ENCODE measurements around the gene NDUFAF5.

NDUFAF5 gene

DNA sequence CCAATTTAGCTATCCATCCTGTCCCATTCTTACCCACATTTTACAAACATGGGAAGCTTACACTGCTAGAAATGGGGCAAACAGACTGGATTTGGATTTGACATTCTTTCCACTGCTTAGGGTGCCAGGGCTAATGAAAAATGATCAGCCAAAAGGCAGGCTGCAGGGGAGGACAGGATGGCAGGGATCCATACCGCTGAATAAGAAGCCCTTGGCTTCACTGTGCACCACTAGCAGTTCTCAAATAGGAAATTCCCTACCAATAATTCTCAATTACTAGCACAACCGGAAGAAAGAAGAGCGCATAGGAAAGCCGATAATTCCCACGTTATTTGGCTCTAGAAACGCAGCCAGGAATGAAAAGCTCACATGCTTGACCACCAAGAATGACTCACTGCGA lies 73.1 kb downstream of the NDUFAF5 start:
- DNase-seq (ENCODE audit: low spot score) = no peak
- no peak overlapping the region for H3K27ac Mint-ChIP-seq
- H3K9me3 Mint-ChIP-seq = no peaks in the 10 kb centered on the region
- no peaks in the 10 kb centered on the region for H3K36me3 Mint-ChIP-seq (ENCODE audit: low read depth)
- no peak overlapping the region for H3K4me3 Mint-ChIP-seq
- H3K4me1 Mint-ChIP-seq (ENCODE audit: low read depth) = no peaks in the 10 kb centered on the region
- no peaks in the 10 kb centered on the region for H3K27me3 Mint-ChIP-seq (ENCODE audit: low read depth)

DNA sequence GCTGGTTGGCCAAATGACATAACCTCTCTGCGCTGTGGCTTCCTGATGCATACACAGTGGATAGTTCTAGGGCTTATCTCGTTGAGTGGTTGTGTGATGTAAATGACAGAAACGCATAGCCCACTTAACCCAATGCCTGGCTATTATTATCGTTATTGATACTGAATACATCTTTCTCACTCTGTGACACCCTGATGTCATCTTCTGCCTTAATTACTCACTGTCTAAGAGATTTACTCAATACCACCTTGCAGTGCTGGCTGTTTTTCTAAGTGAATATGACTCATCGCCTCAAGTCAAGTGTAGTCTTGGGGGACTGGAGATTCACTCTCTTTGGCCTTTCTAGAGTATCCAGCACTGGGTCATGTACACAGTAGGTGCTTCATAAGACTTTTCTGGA lies 73.6 kb downstream of the NDUFAF5 start:
- Mint-ChIP-seq H3K4me3 (no peak overlapping the region), H3K27me3 (ENCODE audit: low read depth) (no peaks in the 10 kb centered on the region), H3K9me3 (no peaks in the 10 kb centered on the region), H3K36me3 (ENCODE audit: low read depth) (no peaks in the 10 kb centered on the region), H3K27ac (no peak overlapping the region), H3K4me1 (ENCODE audit: low read depth) (no peaks in the 10 kb centered on the region)
- DNase-seq (ENCODE audit: low spot score) = no peak

DNA sequence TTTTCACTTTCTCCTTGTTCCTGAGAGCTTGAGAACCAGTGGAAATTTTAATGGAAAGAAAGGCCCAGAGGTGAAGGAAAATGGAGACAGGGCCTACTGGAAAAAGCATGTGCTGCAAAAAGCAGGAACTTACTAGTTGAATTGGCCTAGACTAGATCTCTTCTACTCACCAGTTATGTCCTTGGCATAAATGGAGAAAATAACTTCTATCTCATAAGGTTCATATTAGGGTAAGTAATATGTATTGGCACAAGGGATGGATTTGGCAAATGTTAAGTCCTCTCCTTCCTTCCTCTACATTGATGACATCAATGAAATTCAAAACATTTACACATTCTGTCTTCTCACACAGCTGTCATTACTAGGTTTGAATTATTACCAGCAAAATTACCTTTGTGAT lies 74.0 kb downstream of the NDUFAF5 start:
- Mint-ChIP-seq H3K27ac (no peak overlapping the region), H3K4me3 (no peak overlapping the region), H3K4me1 (ENCODE audit: low read depth) (no peaks in the 10 kb centered on the region), H3K9me3 (no peaks in the 10 kb centered on the region), H3K27me3 (ENCODE audit: low read depth) (no peaks in the 10 kb centered on the region), H3K36me3 (ENCODE audit: low read depth) (no peaks in the 10 kb centered on the region)
- no peak for DNase-seq (ENCODE audit: low spot score)

- Mint-ChIP-seq H3K27ac (no peak overlapping the region), H3K4me1 (ENCODE audit: low read depth) (no peaks in the 10 kb centered on the region), H3K4me3 (no peak overlapping the region), H3K9me3 (no peaks in the 10 kb centered on the region), H3K36me3 (ENCODE audit: low read depth) (no peaks in the 10 kb centered on the region), H3K27me3 (ENCODE audit: low read depth) (no peaks in the 10 kb centered on the region)
- DNase-seq (ENCODE audit: low spot score) = no peak
These were observed 77.4 kb downstream of the NDUFAF5 start for GRCh38 chr20:13862245-13862644.

DNA sequence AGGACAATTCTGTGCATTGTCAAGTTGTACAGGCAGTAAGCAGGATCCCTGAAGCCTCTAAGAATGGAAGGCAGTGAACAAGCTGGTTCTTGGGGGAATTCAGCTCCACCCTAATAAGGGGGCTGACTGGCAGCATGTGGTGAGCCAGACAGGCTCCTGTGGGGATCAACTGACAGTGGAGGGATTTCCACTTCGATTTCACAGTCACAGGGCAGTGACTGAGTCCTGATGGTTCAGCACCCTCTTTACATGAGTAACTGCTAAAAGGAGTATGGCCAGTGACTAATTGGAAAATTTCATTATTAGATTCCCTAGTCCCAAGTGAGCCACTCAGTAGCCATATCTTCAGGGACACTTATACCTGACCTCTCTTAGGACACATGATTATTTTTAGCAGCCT lies 78.4 kb downstream of the NDUFAF5 start:
- Mint-ChIP-seq H3K9me3 (no peaks in the 10 kb centered on the region), H3K27me3 (ENCODE audit: low read depth) (no peaks in the 10 kb centered on the region), H3K4me3 (no peak overlapping the region), H3K4me1 (ENCODE audit: low read depth) (no peaks in the 10 kb centered on the region), H3K27ac (no peak overlapping the region), H3K36me3 (ENCODE audit: low read depth) (no peaks in the 10 kb centered on the region)
- DNase-seq (ENCODE audit: low spot score) = no peak

- no peak for DNase-seq (ENCODE audit: low spot score)
- no peaks in the 10 kb centered on the region for H3K27me3 Mint-ChIP-seq (ENCODE audit: low read depth)
- no peak overlapping the region for H3K4me3 Mint-ChIP-seq
- H3K4me1 Mint-ChIP-seq (ENCODE audit: low read depth) = no peaks in the 10 kb centered on the region
- H3K36me3 Mint-ChIP-seq (ENCODE audit: low read depth) = no peaks in the 10 kb centered on the region
- no peak overlapping the region for H3K27ac Mint-ChIP-seq
- H3K9me3 Mint-ChIP-seq = no peaks in the 10 kb centered on the region
These were observed 80.3 kb downstream of the NDUFAF5 start for GRCh38 chr20:13865156-13865555.

DNA sequence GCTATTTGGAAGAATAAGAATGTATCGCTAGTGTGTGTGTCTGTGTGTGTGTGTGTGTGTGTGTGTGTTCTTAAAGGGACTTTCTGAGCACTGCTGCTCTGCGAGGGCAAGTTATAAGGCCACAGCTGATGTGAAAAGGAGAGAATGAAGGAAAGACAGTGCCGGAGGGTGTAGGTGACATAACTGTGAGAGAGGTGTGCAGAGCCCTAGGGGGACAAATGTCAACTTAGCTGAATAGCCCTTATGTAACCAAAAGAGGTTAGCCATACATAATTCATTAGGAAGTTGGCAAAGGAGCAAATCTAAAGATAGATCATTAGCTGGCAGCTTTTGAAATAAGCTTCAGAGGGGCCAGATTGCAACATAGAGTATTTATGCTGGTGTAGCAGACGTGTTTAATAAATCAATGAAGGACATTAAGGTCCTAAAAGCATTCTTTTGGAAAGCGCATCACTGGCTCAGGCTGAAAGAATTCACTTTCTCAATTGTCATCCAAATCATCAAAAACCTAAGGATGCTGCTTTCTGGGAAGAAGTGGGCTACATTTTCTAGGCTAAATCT lies 81.0 kb downstream of the NDUFAF5 start:
- H3K4me1 Mint-ChIP-seq (ENCODE audit: low read depth) = no peaks in the 10 kb centered on the region
- no peaks in the 10 kb centered on the region for H3K36me3 Mint-ChIP-seq (ENCODE audit: low read depth)
- H3K27me3 Mint-ChIP-seq (ENCODE audit: low read depth) = no peaks in the 10 kb centered on the region
- H3K4me3 Mint-ChIP-seq = no peak overlapping the region
- H3K27ac Mint-ChIP-seq = no peak overlapping the region
- DNase-seq (ENCODE audit: low spot score) = no peak
- no peaks in the 10 kb centered on the region for H3K9me3 Mint-ChIP-seq

DNA sequence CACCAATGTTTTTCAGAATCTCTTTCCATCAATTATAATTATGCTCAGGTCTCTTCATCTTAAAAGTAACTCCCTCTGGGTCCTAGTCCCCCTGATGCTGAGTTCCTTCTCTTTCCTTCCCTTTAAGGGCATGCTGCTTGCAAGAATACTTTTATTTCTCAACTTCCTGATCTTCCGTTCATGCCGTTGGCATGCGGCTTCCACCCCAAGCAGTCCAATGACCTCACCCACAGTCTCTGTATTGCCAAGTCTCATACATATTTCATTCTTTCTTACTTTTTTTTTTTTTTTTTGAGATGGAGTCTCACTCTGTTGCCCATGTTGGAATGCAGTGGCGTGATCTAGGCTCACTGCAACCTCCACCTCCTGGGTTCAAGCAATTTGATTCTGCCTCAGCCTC lies 83.5 kb downstream of the NDUFAF5 start:
- DNase-seq (ENCODE audit: low spot score) = no peak
- Mint-ChIP-seq H3K9me3 (no peaks in the 10 kb centered on the region), H3K4me1 (ENCODE audit: low read depth) (no peaks in the 10 kb centered on the region), H3K27ac (no peak overlapping the region), H3K36me3 (ENCODE audit: low read depth) (no peaks in the 10 kb centered on the region), H3K4me3 (no peak overlapping the region), H3K27me3 (ENCODE audit: low read depth) (no peaks in the 10 kb centered on the region)

DNA sequence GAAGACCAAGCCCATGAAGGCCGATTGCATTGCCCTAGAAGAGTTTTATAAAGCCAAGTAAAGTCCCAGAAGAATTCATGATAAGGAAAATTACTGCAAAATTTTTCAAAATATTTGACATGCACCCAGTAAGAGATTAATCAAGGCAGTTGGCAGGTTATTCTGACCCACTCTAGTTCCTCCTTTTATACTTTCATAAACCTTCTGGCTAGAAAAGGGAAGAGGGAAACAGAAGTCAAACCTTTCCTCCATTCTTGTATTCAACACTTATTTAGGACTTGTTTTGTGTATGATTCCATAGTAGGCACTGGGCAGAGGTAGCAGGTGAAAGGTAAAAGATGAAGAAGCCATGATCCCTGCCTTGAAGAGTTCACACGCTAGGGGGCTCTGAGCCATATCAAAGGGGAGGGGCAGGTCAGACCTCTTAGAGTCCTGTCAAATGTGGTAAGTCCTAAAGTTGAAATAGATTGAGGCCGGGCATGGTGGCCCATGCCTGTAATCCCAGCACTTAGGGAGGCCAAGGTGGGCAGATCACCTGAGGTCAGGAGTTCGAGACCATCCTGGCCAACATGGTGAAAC lies 85.4 kb downstream of the NDUFAF5 start:
- no peak overlapping the region for H3K27ac Mint-ChIP-seq
- no peaks in the 10 kb centered on the region for H3K27me3 Mint-ChIP-seq (ENCODE audit: low read depth)
- H3K4me1 Mint-ChIP-seq (ENCODE audit: low read depth) = no peaks in the 10 kb centered on the region
- no peaks in the 10 kb centered on the region for H3K36me3 Mint-ChIP-seq (ENCODE audit: low read depth)
- H3K4me3 Mint-ChIP-seq = no peak overlapping the region
- no peaks in the 10 kb centered on the region for H3K9me3 Mint-ChIP-seq
- DNase-seq (ENCODE audit: low spot score) = no peak

Measured in T-helper 2 cell treated with Interferon-gamma antibody and Interleukin-4, amounts not matched to agents 5 μg/mL and 100 μg/mL, for 36 hours (primary cell).